Measurements from ENCODE around the gene ONECUT3. TPM values are rescaled to one million over a fixed set of nuclear protein-coding genes. Genes with fewer than 3 reads are reported as not detected.

Gene ONECUT3
- total RNA-seq, 1 donor from 2014 or later = not detected

DNA sequence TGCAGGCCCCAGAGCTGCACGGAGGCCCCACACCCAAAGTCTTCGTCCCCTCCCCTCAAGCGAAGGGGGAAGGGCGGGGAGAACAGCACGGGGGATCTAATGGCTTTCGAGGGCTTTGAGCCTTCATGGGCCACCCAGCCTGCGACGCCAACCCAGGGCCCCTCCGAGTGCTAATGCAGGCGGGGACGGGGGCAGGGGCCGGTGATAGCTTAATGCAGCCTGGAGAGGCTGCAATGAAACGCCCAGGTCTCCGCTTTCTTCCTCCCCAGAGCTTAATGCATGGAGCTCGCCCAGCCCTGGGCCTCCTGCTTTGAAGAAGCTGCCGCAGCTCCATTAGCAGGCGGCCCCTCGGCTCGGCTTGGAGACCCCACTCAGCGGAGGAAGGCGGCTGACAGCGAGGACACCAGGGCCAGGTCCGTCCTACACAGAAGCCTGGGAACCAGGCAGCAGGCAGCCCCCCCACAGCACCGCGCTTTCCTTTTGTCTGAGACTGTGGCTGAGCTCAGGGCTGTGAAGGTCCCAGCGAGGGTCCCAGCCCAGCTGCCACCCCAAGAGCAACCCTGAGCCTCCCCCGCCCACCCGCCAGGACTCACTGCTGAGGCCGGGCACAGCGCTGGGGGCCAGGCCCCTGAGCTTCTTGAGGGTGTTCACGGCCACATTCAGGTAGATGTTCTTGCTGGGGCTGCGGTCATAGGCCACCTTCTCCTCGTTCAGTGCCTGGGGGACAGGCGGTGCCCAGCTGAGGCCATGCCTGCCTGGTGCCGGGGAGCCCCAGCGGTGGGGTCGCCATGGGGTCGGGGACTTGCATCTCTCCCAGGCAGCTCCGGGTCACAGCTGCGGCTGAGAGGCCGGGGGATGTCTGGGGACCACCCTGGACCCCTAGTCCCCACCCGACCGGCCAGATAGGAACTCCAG is 66.3 kb downstream of the ONECUT3 start:
- ATAC-seq = no peak

GRCh38 chr19:1822210-1822609 is 68.9 kb downstream of the ONECUT3 start:
- ATAC-seq (no peak), DNase-seq (ENCODE audit: low spot score) (no peak)
- intact Hi-C loops (cut with DNase I) = no loop called here

More for the DNA sequence above, 66.3 kb downstream of the ONECUT3 start:
- intact Hi-C loops (cut with DNase I) = no loop called here
- DNase-seq (ENCODE audit: low spot score) = no peak

DNA sequence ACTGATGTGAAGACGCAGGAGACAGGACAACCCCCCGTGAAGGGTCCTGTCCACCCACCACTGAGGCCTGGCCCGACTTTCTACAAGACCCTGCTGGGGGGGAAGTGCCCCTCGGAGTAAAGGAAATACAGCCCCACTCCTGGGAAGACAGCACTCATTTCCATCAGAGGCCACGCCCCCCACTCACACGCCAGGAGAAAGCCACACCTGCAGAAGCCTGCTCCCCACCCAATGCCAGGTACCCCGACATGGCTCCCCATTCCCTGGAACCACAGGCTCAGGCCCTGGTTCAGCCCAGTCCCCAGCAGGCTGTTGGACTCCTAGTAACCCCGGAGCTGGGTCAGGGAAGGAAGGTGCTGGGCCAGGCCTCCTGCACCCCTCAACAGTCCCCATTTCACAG is 69.7 kb downstream of the ONECUT3 start:
- no peak for DNase-seq (ENCODE audit: low spot score)
- no peak for ATAC-seq
- intact Hi-C loops (cut with DNase I) = no loop called here

- ATAC-seq (no peak), DNase-seq (ENCODE audit: low spot score) (no peak)
- intact Hi-C loops (cut with DNase I) = no loop called here
These were observed 70.4 kb downstream of the ONECUT3 start for GRCh38 chr19:1823539-1824251.

GRCh38 chr19:1824252-1824622 is 70.9 kb downstream of the ONECUT3 start:
- ATAC-seq (no peak), DNase-seq (ENCODE audit: low spot score) (no peak)
- intact Hi-C loops (cut with DNase I) = no loop called here

DNA sequence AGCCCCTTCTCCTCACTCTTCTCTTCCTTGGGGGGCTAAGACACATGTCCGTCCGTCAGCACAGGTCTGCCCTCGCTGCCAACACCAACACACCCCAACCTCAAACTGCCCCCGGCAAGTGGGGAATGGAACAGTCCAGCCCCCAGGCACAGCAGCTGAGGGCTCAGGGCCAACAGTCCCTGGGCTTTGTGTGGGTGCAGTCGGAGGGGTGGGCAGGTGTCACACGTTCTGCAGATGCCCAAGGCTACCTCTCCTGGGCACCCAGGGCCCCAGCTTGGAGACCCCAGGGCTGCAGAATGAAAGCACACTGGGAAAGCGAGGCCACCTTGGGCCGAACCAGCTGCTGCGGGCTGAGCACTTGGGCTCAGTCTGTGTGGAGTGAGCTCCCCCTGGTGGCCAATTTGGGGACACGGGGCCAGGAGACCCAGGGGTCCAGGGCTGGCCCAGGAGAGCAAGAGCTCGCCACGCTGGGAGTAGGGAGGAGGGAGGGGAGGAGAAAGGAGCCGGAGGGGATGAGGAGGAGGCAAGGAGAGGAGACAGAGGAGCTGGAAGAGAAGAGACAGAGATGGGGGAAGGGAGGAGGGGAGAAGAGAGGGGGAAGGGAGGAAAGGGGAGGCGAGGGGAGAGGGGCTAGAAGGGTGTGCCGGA is 72.7 kb downstream of the ONECUT3 start:
- intact Hi-C loops (cut with DNase I) = no loop called here
- ATAC-seq (peak; percentile 90), DNase-seq (ENCODE audit: low spot score) (peak; percentile 89)

DNA sequence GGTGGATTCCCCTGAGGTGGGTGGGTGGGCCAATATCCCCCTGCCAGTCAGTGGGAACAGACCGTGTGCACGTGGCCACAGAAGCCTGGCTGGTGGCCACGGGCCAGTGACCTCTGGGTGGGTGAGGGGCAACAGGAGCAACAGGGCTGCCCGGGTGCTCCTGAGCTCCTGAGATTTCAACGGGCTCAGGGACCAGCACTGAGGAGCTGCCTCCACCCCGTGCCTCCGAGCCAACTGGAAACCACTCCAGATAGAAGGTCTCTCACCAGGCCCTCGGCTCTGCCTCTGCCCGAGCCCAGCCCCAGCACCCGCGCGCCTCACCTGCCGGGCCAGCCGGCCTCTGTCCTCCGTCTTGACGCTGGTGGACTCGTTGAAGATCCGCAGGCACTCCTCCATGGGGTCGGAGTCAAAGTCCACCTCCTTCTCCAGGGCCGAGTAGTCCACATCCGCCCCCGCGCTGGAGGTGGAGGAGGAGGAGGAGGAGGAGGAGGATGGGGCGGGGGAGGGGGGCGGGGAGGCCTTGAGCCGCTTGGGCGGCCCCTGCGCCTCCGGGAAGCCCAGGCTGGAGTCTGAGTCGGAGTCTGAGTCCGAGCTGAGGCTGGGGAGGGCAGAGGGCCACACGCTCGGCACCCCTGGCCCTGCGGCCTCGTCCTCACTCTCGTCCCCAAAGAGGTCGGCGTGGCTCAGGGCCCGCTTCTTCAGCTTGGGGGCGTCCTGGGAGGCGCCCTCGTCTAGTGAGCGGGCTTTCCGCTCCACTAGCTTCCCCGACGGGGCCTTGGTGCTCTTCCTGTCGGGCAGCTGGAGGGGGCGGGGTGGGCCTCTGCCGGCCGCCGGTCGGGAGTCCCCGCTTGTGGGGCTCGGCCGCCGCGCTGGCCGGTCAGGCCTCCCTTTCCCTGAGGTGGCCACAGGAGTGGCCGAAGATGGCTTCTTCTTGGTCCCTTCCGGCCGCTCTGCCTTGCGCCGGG is 73.5 kb downstream of the ONECUT3 start:
- ATAC-seq (peak; percentile 21), DNase-seq (ENCODE audit: low spot score) (no peak)
- intact Hi-C loops (cut with DNase I) = no loop called here

DNA sequence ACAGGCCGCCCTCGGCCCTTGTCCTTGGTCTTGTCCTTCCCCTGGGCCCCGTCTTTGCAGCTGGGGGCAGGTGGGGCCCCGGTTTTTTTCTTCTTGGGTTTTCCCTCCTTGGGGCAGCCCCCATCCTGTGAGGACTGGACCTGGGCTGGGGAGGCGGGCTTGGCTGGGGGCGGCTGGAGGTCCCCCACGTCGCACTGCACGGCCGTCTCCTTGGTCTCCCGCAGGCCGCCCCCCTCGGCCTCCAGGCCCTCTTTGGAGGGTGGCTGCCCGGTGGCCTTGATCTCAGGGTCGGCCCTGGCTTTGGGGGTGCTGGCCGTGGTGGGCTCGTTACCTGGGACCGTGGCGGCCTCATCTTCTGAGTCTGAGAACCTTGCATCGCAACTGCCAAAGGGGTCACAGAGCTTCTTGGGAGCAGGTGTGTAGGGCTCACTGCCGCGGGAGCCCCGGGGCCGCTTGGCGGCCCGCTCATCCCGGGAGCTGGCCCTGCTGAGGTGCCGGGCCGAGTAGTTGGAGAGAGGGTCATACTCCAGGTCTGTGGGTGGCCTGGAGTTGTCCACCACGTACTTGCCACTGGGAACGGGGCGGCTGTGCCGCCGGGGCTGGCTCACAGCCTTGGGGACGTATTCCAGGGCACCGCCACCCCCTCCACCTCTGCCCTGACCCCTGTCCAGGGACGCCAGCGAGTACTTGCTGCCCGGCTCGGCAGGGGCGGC is 74.4 kb downstream of the ONECUT3 start:
- no peak for DNase-seq (ENCODE audit: low spot score)
- intact Hi-C loops (cut with DNase I) = no loop called here
- ATAC-seq = no peak

- no peak for ATAC-seq
- intact Hi-C loops (cut with DNase I) = no loop called here
- DNase-seq (ENCODE audit: low spot score) = no peak
These were observed 75.3 kb downstream of the ONECUT3 start for GRCh38 chr19:1828279-1829238.

GRCh38 chr19:1829958-1830357 is 76.7 kb downstream of the ONECUT3 start:
- DNase-seq (ENCODE audit: low spot score) = no peak
- ATAC-seq = no peak
- intact Hi-C loops (cut with DNase I) = no loop called here

- ATAC-seq (no peak), DNase-seq (ENCODE audit: low spot score) (no peak)
- intact Hi-C loops (cut with DNase I) = no loop called here
These were observed 77.3 kb downstream of the ONECUT3 start for GRCh38 chr19:1830568-1830967.

Small RNAs within 50 kb of the gene (microRNA-seq; reads per million reads assigned to microRNA genes)
- not detected for gene MIR1909

Other genes with a start within 250 kb of the ONECUT3 start
- 48.3 TPM for gene ADAMTSL5, start 240.5 kb upstream of the ONECUT3 start, total RNA-seq
- gene PLK5, start 229.4 kb upstream of the ONECUT3 start, total RNA-seq = 0.80 TPM
- gene MEX3D, start 185.2 kb upstream of the ONECUT3 start, total RNA-seq = 27.1 TPM
- gene MBD3, start 160.6 kb upstream of the ONECUT3 start, total RNA-seq = 48.1 TPM
- 136 TPM for gene UQCR11, start 148.0 kb upstream of the ONECUT3 start, total RNA-seq
- gene TCF3, start 100.9 kb upstream of the ONECUT3 start, total RNA-seq = 48.7 TPM
- 2.3 TPM for gene ATP8B3, start 58.8 kb downstream of the ONECUT3 start, total RNA-seq
- 34.2 TPM for gene REXO1, start 95.0 kb downstream of the ONECUT3 start, total RNA-seq
- gene KLF16, start 110.1 kb downstream of the ONECUT3 start, total RNA-seq = 20.2 TPM
- 78.9 TPM for gene ABHD17A, start 132.0 kb downstream of the ONECUT3 start, total RNA-seq
- gene ADAT3, start 151.9 kb downstream of the ONECUT3 start, total RNA-seq = 4.3 TPM
- 53.5 TPM for gene SCAMP4, start 151.9 kb downstream of the ONECUT3 start, total RNA-seq
- 51.6 TPM for gene CSNK1G2, start 187.7 kb downstream of the ONECUT3 start, total RNA-seq

All from sciatic nerve (tissue), 2 donors.